Left colon (tissue), 2 donors: ENCODE measurements around the gene DDX52. TPM values are rescaled to one million over a fixed set of nuclear protein-coding genes. Genes with fewer than 3 reads are reported as not detected.
A peak's percentile ranks its signal among the peaks of the same experiment; 100 is the strongest.
"Not testable (repeated sequence)": the region's sequence is repeated elsewhere in the genome, so short reads cannot be mapped to it uniquely, and the experiment has no call there.

Experiments used
- ATAC-seq: fragments of 200-7000 bp; cut with Tn5 transposase; one replicate; pipeline ENCODE4 v1.9.1; 2020; ENCODE audit warnings: mild to moderate bottlenecking, moderate library complexity
- DNase-seq, 2 donors: peaks; one replicate each; pipeline ENCODE4 v3.0.0-alpha.2; 2020
- intact Hi-C, 2 donors: fragments of 100-400 bp; cut with DNase I in 1 of 2; cut with micrococcal nuclease in 1 of 2; formaldehyde crosslinking; loops; one replicate each; pipeline versions ENCODE4 v1.11.2 to v1.14.0; 2022; cut with DNase I, micrococcal nuclease
- long read RNA-seq: library from polyadenylated mRNA; unstranded; transcript quantifications from one replicate; pipeline ENCODE4 v2.0.0, GENCODE V29; 2021
- total RNA-seq, 2 donors: library from RNA; stranded (reverse); fragmentation: NEBNext Ultra II Directional; extraction: Animal tissue kit (Norgen Biotek cat#: 25700); gene quantifications; one replicate each; pipeline ENCODE4 v1.2.1, GENCODE V29; 2021
- donor health status: DM: no; HTN: no; CAD: no.
- donor health status: DM: yes; HTN: yes; CAD: no.

The DDX52 gene
- total RNA-seq, result 10 to 100 TPM; 25.0 to 28.1 TPM
- long read RNA-seq, full-length matches to known transcripts, result 22 of 42 reads
- long read RNA-seq, partial matches to known transcripts, result 12 of 42 reads
- long read RNA-seq, other reads (novel, unspliced or antisense), result 8 of 42 reads

DNA sequence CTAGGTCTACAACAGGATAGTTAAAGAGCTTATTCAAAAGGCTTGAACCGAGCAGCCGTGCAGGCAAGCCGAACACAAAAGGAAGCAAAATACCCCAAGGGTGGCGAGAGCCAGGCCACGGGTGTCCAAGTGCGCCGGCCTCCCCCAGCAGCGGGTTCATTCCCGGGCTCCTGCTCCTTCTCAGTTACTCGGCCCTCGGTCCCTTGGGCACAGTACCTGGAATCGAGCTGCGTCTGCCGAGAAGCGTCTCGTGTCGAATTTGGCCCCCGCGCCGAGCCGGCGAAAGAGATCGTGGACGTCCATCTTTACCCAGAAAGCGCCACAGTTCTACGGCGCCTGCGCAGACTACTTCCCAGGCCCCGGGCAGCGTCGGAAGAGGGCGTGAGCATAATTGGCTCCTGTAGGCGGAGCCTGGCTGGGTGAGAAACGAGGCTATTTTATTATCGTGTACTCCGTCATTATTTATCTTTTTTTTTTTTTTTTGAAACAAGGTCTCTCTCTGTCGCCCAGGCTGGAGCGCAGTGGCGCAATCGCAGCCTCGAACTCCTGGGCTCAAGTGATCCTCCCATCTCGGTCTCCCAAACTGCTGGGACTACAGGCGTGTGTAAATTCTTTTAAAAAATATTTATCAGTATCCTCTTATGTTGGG, at the start of gene DDX52:
Gene DDX52, minus strand, starts transcription at position 329 of the 649 bp plus-strand sequence. Its CDS starts 26 bp downstream, at position 303.
- intact Hi-C loops, result no loop called here
- peak; percentile 98 for ATAC-seq
- DNase-seq, result peak; percentile 94 to 97

- ATAC-seq (no peak), DNase-seq (peak in 1 of 2 donors; percentile 18)
- intact Hi-C loops, result no loop called here
These were observed 48.6 kb upstream of the DDX52 start for GRCh38 chr17:37691807-37692206.

DNA sequence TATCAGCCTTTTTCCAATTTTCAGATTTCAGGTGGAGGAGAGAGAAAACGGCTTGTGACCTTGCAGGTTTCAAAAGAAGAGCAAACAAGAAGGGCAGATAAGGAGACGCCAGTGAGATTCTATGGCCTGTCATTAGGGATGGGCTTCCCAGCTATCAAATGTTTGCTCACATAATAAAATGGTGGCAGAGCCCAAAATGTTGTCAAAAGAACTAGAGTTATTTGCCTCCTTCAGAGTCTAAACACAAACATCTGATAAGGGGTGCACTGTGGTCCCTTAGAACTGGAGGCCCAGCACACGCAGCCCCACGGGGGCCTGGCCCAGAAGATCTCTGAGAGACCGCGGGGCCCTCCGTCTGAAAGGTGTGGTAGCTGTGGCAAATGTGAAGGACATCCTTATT, 46.1 kb upstream of the DDX52 start:
- DNase-seq (no peak), ATAC-seq (peak; percentile 50)
- intact Hi-C loops, result no loop called here

DNA sequence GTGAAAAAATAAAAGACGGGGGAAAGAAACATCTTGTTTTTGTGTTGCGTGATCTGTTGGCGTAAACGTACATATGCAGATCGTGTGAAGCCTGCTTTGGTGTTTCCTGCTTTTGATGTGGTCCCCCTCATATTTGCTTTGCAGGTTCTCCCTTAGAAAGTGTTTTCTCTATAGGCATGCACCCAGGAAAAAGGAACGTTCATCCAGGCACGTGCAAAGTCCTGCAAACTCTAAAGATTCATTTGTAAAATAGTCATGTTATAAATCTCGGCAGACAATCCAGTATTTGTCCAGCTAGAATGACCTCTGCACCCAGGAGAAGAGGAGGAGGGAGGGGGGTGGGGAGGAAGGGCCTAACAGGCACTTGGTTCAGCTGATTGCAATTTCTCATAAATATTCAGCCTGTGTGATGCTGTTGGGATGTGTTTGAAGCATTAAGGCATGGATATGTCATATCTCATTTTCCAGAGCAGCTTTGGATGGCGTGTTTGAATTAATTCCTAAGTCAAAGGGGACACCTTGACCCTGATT, 40.3 kb upstream of the DDX52 start:
- intact Hi-C loops, result no loop called here
- DNase-seq, result no peak
- peak; percentile 76 for ATAC-seq

DNA sequence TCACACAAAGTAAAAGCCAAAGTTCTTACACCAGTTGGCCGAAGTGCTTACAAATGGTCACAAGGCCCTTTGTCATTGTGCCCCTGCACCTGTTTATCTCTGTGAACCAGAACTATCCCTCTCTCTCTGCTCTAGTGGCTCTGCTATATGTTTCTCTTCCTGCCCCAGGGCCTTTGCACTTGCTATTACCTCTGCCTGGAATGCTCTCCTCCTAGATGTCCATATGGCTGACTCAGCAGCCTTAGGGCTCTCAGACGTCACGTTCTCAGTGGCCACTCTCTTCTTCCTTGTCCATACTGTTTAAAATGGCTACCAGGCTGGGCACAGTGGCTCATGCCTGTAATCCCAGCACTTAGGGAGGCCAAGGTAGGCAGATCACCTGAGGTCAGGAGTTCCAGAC, 38.8 kb upstream of the DDX52 start:
- intact Hi-C loops, result no loop called here
- DNase-seq (no peak), ATAC-seq (no peak)

- DNase-seq, intact Hi-C loops, ATAC-seq: not testable (repeated sequence)
These were observed 36.7 kb upstream of the DDX52 start for GRCh38 chr17:37679995-37680394.

GRCh38 chr17:37678036-37678435, 34.8 kb upstream of the DDX52 start:
- no peak for ATAC-seq
- no peak for DNase-seq
- intact Hi-C loops, result no loop called here

DNA sequence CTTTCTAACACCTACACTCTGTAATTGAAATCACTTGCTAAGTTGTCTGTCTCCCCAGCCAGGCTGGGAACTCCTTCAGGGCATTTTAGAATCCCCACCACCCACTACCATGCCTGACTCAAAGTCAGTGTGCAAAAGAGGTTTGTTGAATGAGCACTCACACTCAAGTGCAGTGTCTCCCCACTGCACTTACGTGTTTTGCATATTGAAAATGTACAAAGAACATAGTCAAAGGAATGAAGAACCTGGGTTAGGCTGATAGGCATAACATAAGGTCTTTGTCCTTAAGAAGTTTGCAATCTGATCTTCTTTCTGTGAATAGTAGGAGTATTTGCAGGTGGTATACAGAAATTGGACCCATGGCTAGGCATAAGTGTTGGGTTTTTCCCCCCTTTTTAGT, 33.8 kb upstream of the DDX52 start:
- DNase-seq (no peak), ATAC-seq (no peak)
- intact Hi-C loops, result no loop called here

GRCh38 chr17:37676115-37676925, 33.1 kb upstream of the DDX52 start:
- ATAC-seq (peak; percentile 78), DNase-seq (peak; percentile 38 to 63)
- intact Hi-C loops, result no loop called here

DNA sequence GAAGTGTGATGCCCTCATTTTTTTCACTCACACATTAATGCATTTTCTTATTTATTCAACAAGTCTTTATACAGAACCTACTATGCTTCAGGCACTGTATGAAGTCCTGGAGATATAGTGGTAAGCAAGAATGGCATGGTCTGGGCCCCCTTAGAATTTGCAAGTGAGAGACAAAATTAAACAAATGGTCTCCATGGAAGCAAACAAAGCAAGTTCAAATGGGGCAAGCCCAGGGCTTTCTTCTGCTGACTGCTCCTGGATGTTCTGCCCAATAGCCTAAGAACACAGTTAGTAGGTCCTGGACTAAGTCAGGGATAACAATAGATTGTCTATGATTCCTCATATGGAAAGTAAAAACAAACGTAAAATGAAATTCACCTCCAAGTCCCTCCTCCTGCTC, 31.3 kb upstream of the DDX52 start:
- no peak for DNase-seq
- intact Hi-C loops, result no loop called here
- ATAC-seq, result no peak

DNA sequence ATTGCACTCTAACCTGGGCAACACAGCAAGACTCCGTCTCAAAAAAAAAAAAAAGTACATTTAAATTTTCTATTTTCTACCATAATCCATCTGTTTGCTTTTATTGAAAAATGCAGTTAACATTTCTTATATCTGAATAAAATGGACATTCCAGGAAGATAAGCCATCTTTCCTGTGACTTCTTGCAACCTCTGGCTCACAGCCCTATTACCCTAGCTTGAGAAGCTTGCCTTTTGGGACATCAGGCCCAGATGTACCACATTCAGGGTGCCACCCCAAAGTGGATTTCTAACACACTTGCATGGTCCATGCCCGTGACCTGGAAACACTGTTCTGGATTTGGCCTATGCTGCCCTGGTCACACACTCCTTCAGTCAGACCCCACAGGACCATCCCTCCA, 30.1 kb upstream of the DDX52 start:
- DNase-seq (no peak), ATAC-seq (no peak)
- intact Hi-C loops, result no loop called here

DNA sequence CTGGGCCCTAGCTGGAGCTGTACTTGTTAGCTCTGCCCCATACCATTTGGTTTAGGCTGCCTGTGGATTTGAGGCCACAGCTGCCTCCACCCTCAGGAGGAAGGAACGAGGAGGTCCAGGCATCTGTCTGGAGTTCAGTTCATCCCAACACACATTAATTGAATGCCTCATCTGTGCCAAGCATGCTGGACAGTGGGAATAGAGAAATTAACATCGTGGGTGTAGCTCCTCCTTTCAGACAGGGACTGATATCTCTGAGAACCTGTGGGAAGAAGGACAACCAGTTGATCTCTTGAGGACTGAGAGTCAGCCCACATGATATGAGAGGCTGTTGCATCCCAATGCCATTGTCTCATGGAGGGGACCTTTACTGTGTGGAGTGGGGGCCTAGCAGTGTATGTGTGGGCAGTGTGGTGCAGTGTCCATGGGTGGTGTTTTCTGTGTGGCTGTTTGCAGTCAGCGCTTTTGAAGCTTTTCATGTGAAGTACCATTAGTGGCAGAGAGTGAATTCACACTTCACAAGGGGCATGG, 29.4 kb upstream of the DDX52 start:
- ATAC-seq (no peak), DNase-seq (no peak)
- intact Hi-C loops, result no loop called here

GRCh38 chr17:37671824-37672547, 28.7 kb upstream of the DDX52 start:
- ATAC-seq (peak; percentile 9), DNase-seq (no peak)
- intact Hi-C loops, result no loop called here

GRCh38 chr17:37671028-37671823, 28.0 kb upstream of the DDX52 start:
- intact Hi-C loops, result no loop called here
- DNase-seq (peak; percentile 62 to 73), ATAC-seq (peak; percentile 72)

- DNase-seq (no peak), ATAC-seq (no peak)
- intact Hi-C loops, result no loop called here
These were observed 23.8 kb upstream of the DDX52 start for GRCh38 chr17:37667039-37667438.

DNA sequence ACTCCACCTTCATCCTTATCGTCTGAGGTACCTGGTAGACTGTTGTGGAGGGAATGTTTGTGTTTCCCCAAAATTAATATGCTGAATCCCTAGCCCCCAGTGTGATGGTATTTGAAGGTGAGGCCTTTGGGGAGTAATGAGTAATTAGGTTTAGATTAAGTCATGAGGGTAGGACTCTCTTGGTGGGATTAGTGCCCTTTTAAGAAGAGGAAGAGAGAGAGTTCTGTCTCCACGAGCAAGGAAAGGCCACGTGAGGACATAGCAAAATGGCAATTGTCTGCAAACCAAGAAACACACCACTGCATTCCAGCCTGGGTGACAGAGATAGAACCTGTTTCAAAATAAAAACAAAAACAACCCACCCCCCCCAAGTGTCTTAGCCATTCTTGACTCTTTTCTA, 21.0 kb upstream of the DDX52 start:
- ATAC-seq (no peak), DNase-seq (no peak)
- intact Hi-C loops, result no loop called here

DNA sequence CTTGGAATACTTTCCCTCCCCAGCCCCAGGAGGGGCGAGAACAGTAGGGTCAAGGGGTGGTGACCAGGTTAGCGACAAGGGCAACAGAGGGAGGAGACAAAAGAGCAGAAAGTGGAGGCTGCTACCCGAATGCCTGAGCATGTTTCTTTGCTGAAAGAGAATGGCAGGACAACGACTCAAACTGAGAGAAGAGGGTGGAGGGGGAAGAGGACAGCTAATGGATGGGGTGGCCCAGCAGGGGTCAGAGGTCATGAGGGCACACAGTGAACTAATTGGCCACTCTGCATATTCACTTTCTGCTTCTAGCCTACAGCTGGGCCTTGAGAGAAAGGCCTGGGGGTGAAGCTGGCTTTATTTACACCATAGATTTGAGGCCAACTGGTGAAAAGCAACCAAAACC, 19.1 kb upstream of the DDX52 start:
- DNase-seq (no peak), ATAC-seq (peak; percentile 34)
- intact Hi-C loops, result no loop called here

- intact Hi-C loops, result no loop called here
- ATAC-seq, result peak; percentile 93
- DNase-seq, result no peak
These were observed 18.3 kb upstream of the DDX52 start for GRCh38 chr17:37661400-37662014.
